Mucosa of gallbladder (tissue), 1 donor: ENCODE results near the gene CSNK1D. TPM values are rescaled to one million over a fixed set of nuclear protein-coding genes. Genes with fewer than 3 reads are reported as not detected.

Experiments
- DNase-seq: peaks from one replicate; pipeline ENCODE4 v3.0.0-alpha.2; 2020; ENCODE audit warnings: low spot score
- total RNA-seq: library from RNA; stranded (reverse); gene quantifications from one replicate; pipeline ENCODE4 v1.2.1, GENCODE V29; 2021
- donor health status: DM: no; HTN: no; CAD: no.

CSNK1D gene
- total RNA-seq, 1 donor from 2014 or later = 161 TPM

GRCh38 chr17:82295472-82295814, 21.9 kb upstream of the CSNK1D start:
- no peak for DNase-seq

- no peak for DNase-seq
Measured at GRCh38 chr17:82294064-82294773, 20.7 kb upstream of the CSNK1D start.

DNA sequence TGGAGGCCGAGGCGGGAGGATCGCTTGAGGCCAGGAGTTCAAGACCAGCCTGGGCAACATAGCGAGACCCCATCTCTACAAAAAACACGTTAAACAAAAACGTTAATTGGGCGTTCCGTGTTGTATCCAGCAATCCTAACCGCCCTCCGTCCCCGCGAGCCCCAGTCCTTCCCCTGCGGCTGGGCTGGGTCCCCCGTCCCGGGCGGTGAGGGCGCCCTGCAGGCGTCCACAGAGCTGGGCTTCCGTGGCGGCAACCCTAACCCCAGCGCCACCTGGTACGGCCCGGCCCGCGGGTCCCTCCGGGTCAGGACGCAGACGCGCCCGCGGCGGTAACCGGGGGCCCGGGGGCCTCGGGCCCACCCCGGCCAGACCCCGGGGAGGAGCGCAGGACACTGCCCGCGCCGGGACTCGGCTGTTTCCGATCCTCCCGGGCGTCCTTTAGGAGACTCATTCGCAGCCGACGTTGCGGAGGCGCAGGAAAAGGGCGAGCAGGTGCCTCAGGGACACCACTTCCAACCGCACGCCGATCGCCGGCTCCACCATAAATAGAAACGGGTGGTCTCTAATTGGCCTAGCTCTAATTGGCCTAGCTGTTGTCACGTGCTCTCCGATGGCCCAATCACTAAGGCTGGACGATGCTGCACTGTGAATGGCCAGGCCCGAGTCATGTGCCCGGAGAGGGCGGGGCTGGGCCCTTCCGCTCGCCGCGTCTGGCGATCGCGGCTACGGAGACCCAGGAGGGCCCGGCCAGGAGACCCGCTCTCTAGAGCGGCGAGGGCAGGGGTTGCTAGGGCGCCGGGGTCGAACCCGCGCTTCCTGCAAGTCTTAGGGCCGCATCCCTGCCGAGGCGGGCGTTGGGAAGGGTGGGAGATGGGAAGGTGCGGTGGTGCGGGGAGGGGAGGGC, 19.0 kb upstream of the CSNK1D start:
- DNase-seq = peak; percentile 98

GRCh38 chr17:82291582-82292250, 18.2 kb upstream of the CSNK1D start:
- no peak for DNase-seq

DNA sequence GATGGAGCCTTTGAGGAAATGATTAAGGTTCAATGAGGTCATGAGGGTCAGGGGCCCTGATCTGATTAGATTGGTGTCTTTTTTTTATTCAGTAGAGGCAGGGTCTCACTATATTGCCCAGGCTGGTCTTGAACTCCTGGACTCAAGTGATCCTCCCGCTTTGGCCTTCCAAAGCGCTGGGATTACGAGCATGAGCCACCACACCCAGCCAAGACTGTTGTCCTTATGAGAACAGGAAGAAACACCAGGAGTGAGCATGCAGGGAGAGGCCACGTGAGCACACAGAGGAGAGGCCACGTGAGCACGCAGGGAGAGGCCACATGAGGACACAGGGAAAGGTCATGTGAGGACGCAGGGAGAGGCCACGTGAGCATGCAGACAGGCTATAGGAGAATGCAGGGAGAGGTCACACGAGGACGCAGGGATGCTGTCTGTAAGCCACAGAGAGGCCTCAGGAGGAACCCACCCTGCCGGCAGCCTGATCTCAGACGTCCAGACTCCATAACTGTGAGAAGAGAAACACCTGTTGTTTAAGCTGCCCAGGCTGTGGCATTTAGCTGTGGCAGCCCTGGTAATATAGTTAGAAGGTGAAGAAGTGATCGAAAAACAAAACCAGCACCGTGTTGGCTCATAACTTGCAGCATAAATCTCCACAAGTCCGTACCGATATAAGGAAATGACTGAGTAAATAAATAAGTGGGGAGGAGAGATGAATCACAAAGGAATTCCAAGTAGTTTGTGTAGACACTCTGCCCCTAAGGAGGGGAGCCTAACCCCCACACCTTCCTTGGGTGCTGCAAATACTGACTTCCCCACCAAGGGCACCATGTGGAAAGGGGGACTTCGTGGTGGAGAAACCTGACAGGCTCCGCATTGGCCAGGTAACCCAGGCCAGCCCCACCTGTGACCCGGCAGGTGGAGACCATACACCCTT, 14.6 kb upstream of the CSNK1D start:
- DNase-seq = peak; percentile 90

- DNase-seq = no peak
Measured at GRCh38 chr17:82287013-82287867, 13.7 kb upstream of the CSNK1D start.

GRCh38 chr17:82285141-82285540, 11.6 kb upstream of the CSNK1D start:
- no peak for DNase-seq

- DNase-seq = no peak
Measured at GRCh38 chr17:82283208-82283749, 9.8 kb upstream of the CSNK1D start.

GRCh38 chr17:82282239-82283207, 9.0 kb upstream of the CSNK1D start:
- DNase-seq = no peak

DNA sequence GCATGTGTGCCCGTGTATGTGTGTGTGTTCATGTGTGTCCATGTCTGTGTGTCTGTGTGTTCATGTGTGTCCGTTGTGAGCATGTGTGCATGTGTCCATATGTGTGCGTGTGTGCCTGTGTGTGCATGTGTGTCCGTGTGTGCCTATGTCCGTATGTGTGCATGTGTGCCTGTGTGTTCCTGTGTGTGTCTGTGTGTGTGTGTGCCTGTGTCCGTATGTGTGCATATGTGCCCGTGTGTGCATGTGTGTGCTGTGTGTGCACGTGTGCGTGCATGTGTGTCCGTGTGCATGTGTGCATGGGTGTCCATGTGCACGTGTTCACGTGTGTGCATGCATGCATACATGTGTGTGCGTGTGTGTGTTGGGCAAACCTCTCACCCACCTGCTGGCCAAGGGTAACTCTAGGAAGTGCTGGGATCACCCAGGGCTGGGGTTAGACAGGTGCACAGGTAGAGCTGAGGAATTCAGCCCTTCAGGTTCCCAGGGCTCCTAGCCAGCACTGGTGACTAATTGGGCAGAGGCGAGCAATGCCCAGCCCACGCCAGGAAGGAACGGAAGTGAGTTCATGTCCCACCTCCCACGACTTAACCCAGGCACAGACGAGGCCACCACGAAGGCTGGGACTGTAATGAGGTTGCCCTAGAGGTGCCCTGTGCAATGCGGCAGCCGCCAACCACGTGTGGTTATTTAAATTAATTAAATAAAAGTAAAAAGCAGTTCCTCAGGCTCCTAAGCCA, 8.2 kb upstream of the CSNK1D start:
- DNase-seq = peak; percentile 76

- no peak for DNase-seq
Measured at GRCh38 chr17:82281076-82281475, 7.6 kb upstream of the CSNK1D start.

GRCh38 chr17:82280537-82280936, 7.0 kb upstream of the CSNK1D start:
- DNase-seq = no peak

DNA sequence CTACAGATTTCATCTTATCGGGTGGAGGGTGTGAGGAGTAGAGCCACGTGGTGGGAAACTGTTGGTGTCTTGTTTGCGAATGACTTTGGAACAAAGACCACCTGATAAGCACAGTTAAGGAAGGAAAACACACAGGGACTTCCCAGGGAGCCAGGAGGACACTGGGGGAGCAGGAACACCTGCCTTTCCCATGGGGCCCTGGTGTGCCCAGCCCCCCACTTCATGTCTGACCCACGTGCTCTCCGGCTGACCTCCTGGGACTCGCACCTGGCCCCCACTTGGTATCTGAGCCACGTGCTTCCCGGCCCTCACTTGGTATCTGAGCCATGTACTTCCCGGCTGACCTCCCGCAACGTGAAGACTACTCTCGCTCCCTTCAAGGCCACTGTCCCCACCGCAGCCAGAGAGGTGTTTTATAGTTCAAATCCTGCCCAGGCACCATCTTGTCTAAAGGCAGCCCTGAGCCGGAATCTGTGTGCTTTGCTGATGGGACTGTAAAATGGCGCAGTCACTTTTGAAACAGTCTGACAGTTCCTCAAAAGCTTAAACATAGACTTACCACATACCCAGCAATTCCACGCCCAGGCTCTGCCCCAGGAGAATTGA, 5.4 kb upstream of the CSNK1D start:
- DNase-seq = no peak

DNA sequence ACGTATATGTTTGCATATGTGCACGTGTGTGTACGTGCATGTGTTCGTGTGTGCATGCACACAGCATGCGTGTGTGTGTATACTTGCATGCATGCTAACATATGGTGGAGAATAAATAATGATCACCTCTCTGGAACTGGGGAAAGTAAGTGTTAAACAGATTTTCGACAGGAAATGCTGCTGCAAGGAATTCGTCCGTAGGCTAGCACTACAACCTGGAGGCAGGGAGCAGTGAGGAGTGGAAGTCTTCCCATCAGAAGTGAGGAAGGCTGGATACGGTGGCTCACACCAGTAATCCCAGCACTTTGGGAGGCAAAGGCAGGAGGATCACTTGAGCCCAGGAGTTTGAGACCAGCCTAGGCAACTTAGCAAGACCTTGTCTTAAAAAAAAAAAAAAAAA, 4.8 kb upstream of the CSNK1D start:
- DNase-seq = no peak

GRCh38 chr17:82277851-82278250, 4.4 kb upstream of the CSNK1D start:
- no peak for DNase-seq

- no peak for DNase-seq
Measured at GRCh38 chr17:82276938-82277337, 3.4 kb upstream of the CSNK1D start.

DNA sequence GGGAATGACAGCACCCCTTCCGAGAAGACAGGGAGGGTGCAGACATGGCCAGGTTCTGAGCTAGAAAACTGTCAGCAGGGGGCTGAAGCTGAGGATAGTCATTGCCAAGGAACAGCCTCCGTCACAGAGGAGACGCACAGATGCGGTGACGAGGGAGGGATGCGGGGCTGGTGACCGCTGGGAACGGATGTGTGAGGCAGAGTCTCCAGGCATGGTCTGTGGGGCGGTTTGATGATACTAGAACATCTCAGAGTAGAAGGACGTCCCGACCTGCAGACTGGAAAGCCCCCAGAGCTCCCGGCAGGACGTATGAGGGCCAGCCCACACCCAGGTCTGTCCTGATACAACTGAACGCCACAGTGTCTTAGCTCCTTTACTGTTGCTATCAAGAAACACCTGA, 1.8 kb upstream of the CSNK1D start:
- DNase-seq = no peak
